ENCODE data around the gene ARMH3.

The ARMH3 gene

GRCh38 chr10:101956117-101956516 is 99.9 kb downstream of the ARMH3 start:
- TF ChIP-seq CTCF (conservative IDR thresholded peaks at IDR 0.05) (no peak), ZFX (IDR thresholded peaks at IDR 0.05) (no peak)
- H3K27ac ChIP-seq: no peak overlapping the region

- TF ChIP-seq CTCF (conservative IDR thresholded peaks at IDR 0.05) (no peak), ZFX (IDR thresholded peaks at IDR 0.05) (no peak)
- H3K27ac ChIP-seq: no peak overlapping the region
These were observed 103.8 kb downstream of the ARMH3 start for GRCh38 chr10:101952191-101952590.

GRCh38 chr10:101950213-101950612 is 105.8 kb downstream of the ARMH3 start:
- H3K27ac ChIP-seq: no peak overlapping the region
- TF ChIP-seq CTCF (conservative IDR thresholded peaks at IDR 0.05) (no peak), ZFX (IDR thresholded peaks at IDR 0.05) (no peak)

GRCh38 chr10:101941871-101942270 is 114.1 kb downstream of the ARMH3 start:
- H3K27ac ChIP-seq: no peak overlapping the region
- TF ChIP-seq ZFX (IDR thresholded peaks at IDR 0.05) (no peak), CTCF (conservative IDR thresholded peaks at IDR 0.05) (no peak)

- H3K27ac ChIP-seq: no peak overlapping the region
- TF ChIP-seq CTCF (conservative IDR thresholded peaks at IDR 0.05) (no peak), ZFX (IDR thresholded peaks at IDR 0.05) (no peak)
These were observed 115.1 kb downstream of the ARMH3 start for GRCh38 chr10:101940916-101941315.

- H3K27ac ChIP-seq: no peak overlapping the region
- TF ChIP-seq ZFX (IDR thresholded peaks at IDR 0.05): no peak
- no peak for TF ChIP-seq CTCF (conservative IDR thresholded peaks at IDR 0.05)
These were observed 116.2 kb downstream of the ARMH3 start for GRCh38 chr10:101939729-101940128.

GRCh38 chr10:101939008-101939648 is 116.8 kb downstream of the ARMH3 start:
- H3K27ac ChIP-seq: no peak overlapping the region
- TF ChIP-seq ZFX (IDR thresholded peaks at IDR 0.05): no peak
- no peak for TF ChIP-seq CTCF (conservative IDR thresholded peaks at IDR 0.05)

All from C4-2B (cell line).